SK-N-MC (cell line): ENCODE data around the gene LUZP2.

Experiments
- EZH2 ChIP-seq: fragments of 200-600 bp; sonication (generic); IDR thresholded peaks from one replicate; pipeline ENCODE4 v1.6.1; 2017; ENCODE audit warnings: antibody characterized with exemption
- FOXP2 ChIP-seq: optimal IDR thresholded peaks from 2 replicates; pipeline ENCODE3; 2011; ENCODE audit warnings: mild to moderate bottlenecking, moderate library complexity; ENCODE audit not compliant: insufficient read depth; ENCODE audit errors: extremely low read length, control extremely low read depth
- POLR2AphosphoS5 ChIP-seq: IDR thresholded peaks from 2 replicates; pipeline ENCODE4 v1.6.1; 2012; ENCODE audit warnings: mild to moderate bottlenecking, low read depth, low read length, borderline replicate concordance

GRCh38 chr11:25037431-25037830 lies 540.6 kb downstream of the LUZP2 start:
- no peak for TF ChIP-seq POLR2AphosphoS5
- TF ChIP-seq EZH2: no peak
- TF ChIP-seq FOXP2: no peak
